K562 (cell line): Measurements from ENCODE around the gene KIF17. TPM values are rescaled to one million over a fixed set of nuclear protein-coding genes. Genes with fewer than 3 reads are reported as not detected.

ENCODE experiments used
- CEBPB ChIP-seq: fragments of 450-650 bp; IDR thresholded peaks from 2 replicates; pipeline ENCODE4 v1.6.1; 2016; ENCODE audit warnings: missing genetic modification characterization, missing compliant biosample characterization
- DLX4 ChIP-seq: fragments of 250-450 bp; sonication (Bioruptor Pico); IDR thresholded peaks from 2 replicates; pipeline ENCODE4 v1.6.1; 2021; ENCODE audit warnings: mild to moderate bottlenecking
- ELF2 ChIP-seq: fragments of 250-450 bp; sonication (Bioruptor Pico); IDR thresholded peaks from 2 replicates; pipeline ENCODE4 v1.5.0; 2021; ENCODE audit warnings: mild to moderate bottlenecking
- HBP1 ChIP-seq: fragments of 450-650 bp; formaldehyde crosslinking; IDR thresholded peaks from 2 replicates; pipeline ENCODE4 v1.4.0; 2022; ENCODE audit warnings: missing genetic modification characterization
- HLTF ChIP-seq: fragments of 450-650 bp; IDR thresholded peaks from 2 replicates; pipeline ENCODE4 v1.6.1; 2016
- ID3 ChIP-seq, 2 experiments: fragments of 250-450 bp in 1 of 2; fragments of 450-650 bp in 1 of 2; sonication (Bioruptor Pico) in 1 of 2; IDR thresholded peaks; 2 replicates each; pipeline versions ENCODE4 v1.6.1 to v1.8.0; 2016 to 2021; ENCODE audit warnings: mild to moderate bottlenecking in 2 of 2, moderate library complexity in 2 of 2, missing compliant biosample characterization in 1 of 2, missing genetic modification characterization in 1 of 2
- ILF3 ChIP-seq: fragments of 450-650 bp; IDR thresholded peaks from 2 replicates; pipeline ENCODE4 v1.6.1; 2018; ENCODE audit warnings: antibody characterized with exemption, mild to moderate bottlenecking, moderate library complexity, borderline replicate concordance
- MAFG ChIP-seq: fragments of 450-650 bp; conservative IDR thresholded peaks from 2 replicates; pipeline ENCODE4 v1.6.1; 2016; ENCODE audit warnings: missing genetic modification characterization, missing compliant biosample characterization
- MTA3 ChIP-seq: fragments of 450-650 bp; formaldehyde crosslinking; IDR thresholded peaks from 2 replicates; pipeline ENCODE4 v1.6.1; 2017; ENCODE audit warnings: mild to moderate bottlenecking, borderline replicate concordance
- MXD1 ChIP-seq: fragments of 250-450 bp; sonication (Bioruptor Pico); IDR thresholded peaks from 2 replicates; pipeline ENCODE4 v1.8.0; 2021; ENCODE audit warnings: borderline replicate concordance, mild to moderate bottlenecking, moderate library complexity; ENCODE audit not compliant: poor library complexity, severe bottlenecking
- RBM25 ChIP-seq: fragments of 200-400 bp; formaldehyde crosslinking; IDR thresholded peaks from 2 replicates; pipeline ENCODE4 v1.6.1; 2018; ENCODE audit warnings: low read length, low read depth, moderate library complexity; ENCODE audit not compliant: severe bottlenecking
- SNAPC5 ChIP-seq: fragments of 250-450 bp; sonication (Bioruptor Pico); IDR thresholded peaks from 2 replicates; pipeline ENCODE4 v1.8.0; 2021; ENCODE audit warnings: moderate library complexity, mild to moderate bottlenecking, inconsistent platforms
- SNIP1 ChIP-seq: fragments of 450-650 bp; IDR thresholded peaks from 2 replicates; pipeline ENCODE4 v1.7.1; 2017; ENCODE audit warnings: low read depth, mild to moderate bottlenecking
- STAT5B ChIP-seq: fragments of 250-450 bp; sonication (Bioruptor Pico); IDR thresholded peaks from 2 replicates; pipeline ENCODE4 v1.8.0; 2021; ENCODE audit warnings: mild to moderate bottlenecking, inconsistent platforms
- ZFP91 ChIP-seq: sonication (generic); formaldehyde crosslinking; IDR thresholded peaks from 2 replicates; pipeline ENCODE4 v1.8.0; 2022; ENCODE audit warnings: mild to moderate bottlenecking, missing genetic modification reagents
- ZNF436 ChIP-seq: fragments of 250-450, 450-650 bp; sonication (Bioruptor Pico); formaldehyde crosslinking; IDR thresholded peaks from 2 replicates; pipeline ENCODE4 v1.7.0; 2020; ENCODE audit warnings: mild to moderate bottlenecking
- ZNF449 ChIP-seq: fragments of 250-450 bp; sonication (Bioruptor Pico); IDR thresholded peaks from 2 replicates; pipeline ENCODE4 v1.8.0; 2022; ENCODE audit warnings: moderate library complexity, mild to moderate bottlenecking, inconsistent platforms
- ZNF551 ChIP-seq: fragments of 250-450 bp; sonication (Bioruptor Pico); IDR thresholded peaks from 2 replicates; pipeline ENCODE4 v1.5.0; 2021; ENCODE audit warnings: mild to moderate bottlenecking, moderate library complexity
- ZNF655 ChIP-seq: fragments of 250-450 bp; sonication (Bioruptor Pico); IDR thresholded peaks from 2 replicates; pipeline ENCODE4 v1.5.0; 2021
- polyA plus RNA-seq, 8 experiments: library from polyadenylated mRNA; depleted of rRNA in 4 of 8; stranded (reverse) in 5 of 8; unstranded in 3 of 8; fragments of >200 nt; fragmentation: Nextera tagmentation in 2 of 8; fragmentation: Illumina TruSeq in 1 of 8; extraction: Ambion mirVana in 2 of 8; extraction: Trizol in 1 of 8; gene quantifications; 2 replicates each; pipeline versions ENCODE4 v1.2.1 to v1.2.3, GENCODE V29; 2011 to 2014; ENCODE audit warnings: inconsistent platforms in 1 of 8, missing spikeins in 1 of 8
- total RNA-seq, 7 experiments: library from RNA; depleted of rRNA in 6 of 7; stranded (reverse); fragments of >200 nt in 6 of 7; fragmentation: Illumina TruSeq in 2 of 7; extraction: Trizol in 2 of 7; gene quantifications; 2 replicates each; pipeline versions ENCODE4 v1.2.1 to v1.2.3, GENCODE V29; 2011 to 2021; ENCODE audit warnings: low replicate concordance in 1 of 7

KIF17 gene
- total and polyA plus RNA-seq, 9 of the 15 experiments (the other 6 are each of a cell fraction or from before 2014, with no cell fraction given): 0.04 to 0.47 (median 0.18) TPM; not detected in 5

GRCh38 chr1:20633190-20634064 lies 84.4 kb downstream of the KIF17 start, which contains the start of gene PINK1 (continued):
- TF ChIP-seq HBP1: no peak
- TF ChIP-seq MXD1: no peak
- TF ChIP-seq ZNF449 (CRISPR knock-in tag): no peak
- no peak for TF ChIP-seq ZNF551
- no peak for TF ChIP-seq RBM25
- TF ChIP-seq HLTF: 0 out of 2 replicates have a peak, but pooled peaks have one; percentile 12
- no peak for TF ChIP-seq SNIP1
- no peak; the same call in 1 of the 2 replicates for TF ChIP-seq ILF3
- TF ChIP-seq ID3 (CRISPR knock-in tag; IDR thresholded peaks at IDR 0.05): no peak
- peak; percentile 73; the same call in 1 of the 2 replicates for TF ChIP-seq ID3 (tag; IDR thresholded peaks at IDR 0.05)
- TF ChIP-seq ZFP91 (CRISPR knock-in tag): no peak
- TF ChIP-seq MTA3: no peak; the same call in 1 of the 2 replicates
- no peak for TF ChIP-seq CEBPB (tag)
- no peak for TF ChIP-seq ELF2 (CRISPR knock-in tag)
- TF ChIP-seq ZNF436 (CRISPR knock-in tag): no peak
- TF ChIP-seq DLX4 (CRISPR knock-in tag): no peak
- no peak for TF ChIP-seq SNAPC5 (CRISPR knock-in tag)
- no peak for TF ChIP-seq MAFG (tag)
- no peak for TF ChIP-seq ZNF655 (CRISPR knock-in tag)
- no peak for TF ChIP-seq STAT5B (CRISPR knock-in tag)
